Central memory CD8-positive, alpha-beta T cell (primary cell): ENCODE data around the gene SEPTIN8.

ENCODE experiments used
- ATAC-seq: fragments of 150-1000 bp; cut with Tn5 transposase; replicated peaks from 2 replicates; pipeline ENCODE4 v1.10.0; 2022; ENCODE audit warnings: mild to moderate bottlenecking, moderate FRiP score, moderate number of reproducible peaks; ENCODE audit not compliant: poor library complexity, severe bottlenecking; ENCODE audit errors: extremely low read depth
- DNase-seq, 2 donors: peaks; one replicate each; pipeline ENCODE4 v3.0.0; 2021; ENCODE audit warnings: low spot score in 2 of 2
- H3K27ac Mint-ChIP-seq: one replicate; pipeline ENCODE4 v1.8.0; 2022; ENCODE audit warnings: low read depth, mild to moderate bottlenecking, moderate library complexity, mixed read lengths
- H3K27me3 Mint-ChIP-seq: one replicate; pipeline ENCODE4 v1.8.0; 2022; ENCODE audit warnings: mixed read lengths
- H3K36me3 Mint-ChIP-seq: one replicate; pipeline ENCODE4 v1.8.0; 2022; ENCODE audit warnings: mild to moderate bottlenecking, moderate library complexity, mixed read lengths; ENCODE audit not compliant: insufficient read depth
- H3K4me1 Mint-ChIP-seq: one replicate; pipeline ENCODE4 v1.8.0; 2022; ENCODE audit warnings: mixed read lengths
- H3K4me3 Mint-ChIP-seq: one replicate; pipeline ENCODE4 v1.8.0; 2022; ENCODE audit warnings: mild to moderate bottlenecking, moderate library complexity, mixed read lengths
- H3K9me3 Mint-ChIP-seq: one replicate; pipeline ENCODE4 v1.8.0; 2022; ENCODE audit warnings: mixed read lengths

Gene SEPTIN8

GRCh38 chr5:132754111-132754510 is 22.9 kb downstream of the SEPTIN8 start:
- no peak overlapping the region for H3K27ac Mint-ChIP-seq
- peaks cover 2% of the 10 kb centered on the region for H3K36me3 Mint-ChIP-seq
- no peaks in the 10 kb centered on the region for H3K27me3 Mint-ChIP-seq
- DNase-seq, result no peak
- no peaks in the 10 kb centered on the region for H3K9me3 Mint-ChIP-seq
- peaks cover 5% of the 10 kb centered on the region for H3K4me1 Mint-ChIP-seq
- ATAC-seq, result no peak
- H3K4me3 Mint-ChIP-seq, result no peak overlapping the region

- Mint-ChIP-seq H3K4me1 (peaks cover 5% of the 10 kb centered on the region), H3K27ac (no peak overlapping the region), H3K4me3 (no peak overlapping the region), H3K36me3 (no peaks in the 10 kb centered on the region), H3K27me3 (no peaks in the 10 kb centered on the region), H3K9me3 (no peaks in the 10 kb centered on the region)
- ATAC-seq (no peak), DNase-seq (no peak)
Measured at GRCh38 chr5:132753135-132753987, 23.7 kb downstream of the SEPTIN8 start.

- Mint-ChIP-seq H3K36me3 (peaks cover 2% of the 10 kb centered on the region), H3K27ac (no peak overlapping the region), H3K4me3 (no peak overlapping the region), H3K4me1 (peaks cover 5% of the 10 kb centered on the region), H3K27me3 (no peaks in the 10 kb centered on the region), H3K9me3 (no peaks in the 10 kb centered on the region)
- no peak for ATAC-seq
- DNase-seq, result no peak
Measured at GRCh38 chr5:132752581-132753125, 24.4 kb downstream of the SEPTIN8 start.

- H3K4me3 Mint-ChIP-seq, result no peak overlapping the region
- peak overlapping the region; percentile 14 for H3K27ac Mint-ChIP-seq
- peaks cover 2% of the 10 kb centered on the region for H3K36me3 Mint-ChIP-seq
- no peak for ATAC-seq
- DNase-seq, result no peak
- no peaks in the 10 kb centered on the region for H3K9me3 Mint-ChIP-seq
- H3K4me1 Mint-ChIP-seq, result peaks cover 5% of the 10 kb centered on the region
- H3K27me3 Mint-ChIP-seq, result no peaks in the 10 kb centered on the region
Measured at GRCh38 chr5:132751971-132752580, 25.0 kb downstream of the SEPTIN8 start.

GRCh38 chr5:132751444-132751843 is 25.6 kb downstream of the SEPTIN8 start:
- Mint-ChIP-seq H3K4me3 (no peak overlapping the region), H3K9me3 (no peaks in the 10 kb centered on the region), H3K36me3 (peaks cover 4% of the 10 kb centered on the region), H3K27me3 (no peaks in the 10 kb centered on the region), H3K27ac (peak overlapping the region; percentile 14), H3K4me1 (peaks cover 5% of the 10 kb centered on the region)
- ATAC-seq (no peak), DNase-seq (no peak)

GRCh38 chr5:132750471-132751230 is 26.4 kb downstream of the SEPTIN8 start:
- Mint-ChIP-seq H3K27me3 (no peaks in the 10 kb centered on the region), H3K9me3 (no peaks in the 10 kb centered on the region), H3K4me3 (no peak overlapping the region), H3K27ac (no peak overlapping the region), H3K36me3 (peaks cover 4% of the 10 kb centered on the region), H3K4me1 (peaks cover 5% of the 10 kb centered on the region)
- no peak for ATAC-seq
- no peak for DNase-seq

- ATAC-seq (no peak), DNase-seq (no peak)
- Mint-ChIP-seq H3K4me3 (no peak overlapping the region), H3K27me3 (no peaks in the 10 kb centered on the region), H3K9me3 (no peaks in the 10 kb centered on the region), H3K36me3 (peaks cover 4% of the 10 kb centered on the region), H3K4me1 (peaks cover 5% of the 10 kb centered on the region), H3K27ac (no peak overlapping the region)
Measured at GRCh38 chr5:132749506-132749905, 27.5 kb downstream of the SEPTIN8 start.

- peak overlapping the region; percentile 59 for H3K4me3 Mint-ChIP-seq
- H3K9me3 Mint-ChIP-seq, result no peaks in the 10 kb centered on the region
- H3K27ac Mint-ChIP-seq, result no peak overlapping the region
- DNase-seq, result no peak
- peaks cover 4% of the 10 kb centered on the region for H3K36me3 Mint-ChIP-seq
- no peak for ATAC-seq
- no peaks in the 10 kb centered on the region for H3K27me3 Mint-ChIP-seq
- H3K4me1 Mint-ChIP-seq, result peaks cover 4% of the 10 kb centered on the region
Measured at GRCh38 chr5:132748522-132749000, 28.5 kb downstream of the SEPTIN8 start.

GRCh38 chr5:132747616-132748440 is 29.2 kb downstream of the SEPTIN8 start:
- Mint-ChIP-seq H3K27me3 (no peaks in the 10 kb centered on the region), H3K36me3 (peaks cover 4% of the 10 kb centered on the region), H3K4me3 (peak overlapping the region; percentile 78), H3K4me1 (no peaks in the 10 kb centered on the region), H3K9me3 (no peaks in the 10 kb centered on the region), H3K27ac (no peak overlapping the region)
- peak; percentile 30 to 33 for DNase-seq
- ATAC-seq, result peak; percentile 59

GRCh38 chr5:132746954-132747615 is 30.0 kb downstream of the SEPTIN8 start, which contains the start of gene CCNI2:
Gene CCNI2 (plus strand): TSS chr5:132747426. CDS start chr5:132747496, 70 bp downstream.
- Mint-ChIP-seq H3K27ac (no peak within 1 kb of the TSS), H3K4me1 (no peaks in the 10 kb centered on the region), H3K36me3 (peaks cover 4% of the 10 kb centered on the region), H3K4me3 (peak within 1 kb of the TSS; percentile 78), H3K27me3 (no peaks in the 10 kb centered on the region), H3K9me3 (no peaks in the 10 kb centered on the region)
- ATAC-seq (peak; percentile 84), DNase-seq (peak; percentile 35 to 45)

- ATAC-seq (no peak), DNase-seq (no peak)
- Mint-ChIP-seq H3K27me3 (no peaks in the 10 kb centered on the region), H3K4me3 (peak overlapping the region; percentile 78), H3K36me3 (peaks cover 4% of the 10 kb centered on the region), H3K9me3 (no peaks in the 10 kb centered on the region), H3K4me1 (no peaks in the 10 kb centered on the region), H3K27ac (no peak overlapping the region)
Measured at GRCh38 chr5:132746592-132746953, 30.5 kb downstream of the SEPTIN8 start.
